ENCODE measurements around the gene PLEKHA4.

PLEKHA4 gene

GRCh38 chr19:48874303-48875135, 6.1 kb upstream of the PLEKHA4 start:
- Histone ChIP-seq H3K27ac (ENCODE audit: low read depth, low read length) (peak overlapping the region; percentile 97), H3K4me3 (ENCODE audit: insufficient read depth, low read length, poor library complexity, severe bottlenecking) (peak overlapping the region; percentile 88), H3K9me2 (replicated peaks; ENCODE audit: insufficient read depth, low read length) (no peaks in the 10 kb centered on the region)

GRCh38 chr19:48873476-48874302, 5.3 kb upstream of the PLEKHA4 start:
- Histone ChIP-seq H3K9me2 (replicated peaks; ENCODE audit: insufficient read depth, low read length) (no peaks in the 10 kb centered on the region), H3K9ac (ENCODE audit: low read length) (peak overlapping the region; percentile 89), H2AFZ (ENCODE audit: low read depth, low read length, severe bottlenecking) (no peak overlapping the region), H3F3A (ENCODE audit: insufficient read depth) (peaks cover 54% of the 10 kb centered on the region), H3K9me3 (ENCODE audit: insufficient read depth, low read length) (no peaks in the 10 kb centered on the region), H3K79me2 (ENCODE audit: insufficient read depth, low read length) (peaks cover 25% of the 10 kb centered on the region), H3K27ac (ENCODE audit: low read depth, low read length) (peak overlapping the region; percentile 97), H3K4me2 (ENCODE audit: low read depth, low read length, poor library complexity, severe bottlenecking) (peak overlapping the region; percentile 90), H4K20me1 (ENCODE audit: low read depth, low read length) (no peaks in the 10 kb centered on the region), H3K36me3 (ENCODE audit: low read length) (no peaks in the 10 kb centered on the region), H3K4me3 (ENCODE audit: insufficient read depth, low read length, poor library complexity, severe bottlenecking) (peak overlapping the region; percentile 88), H3K27me3 (ENCODE audit: low read length) (no peaks in the 10 kb centered on the region)
- TF ChIP-seq CTCF (IDR thresholded peaks at IDR 0.05; ENCODE audit: insufficient read depth, low read length, poor library complexity, severe bottlenecking): no peak
- no peak for TF ChIP-seq EZH2phosphoT487 (conservative IDR thresholded peaks at IDR 0.05; ENCODE audit: low read length)

More at GRCh38 chr19:48874303-48875135, 6.1 kb upstream of the PLEKHA4 start:
- Histone ChIP-seq H3K9ac (ENCODE audit: low read length) (peak overlapping the region; percentile 89), H3K27me3 (ENCODE audit: low read length) (no peaks in the 10 kb centered on the region), H3K9me3 (ENCODE audit: insufficient read depth, low read length) (no peaks in the 10 kb centered on the region), H2AFZ (ENCODE audit: low read depth, low read length, severe bottlenecking) (no peak overlapping the region), H3K79me2 (ENCODE audit: insufficient read depth, low read length) (peaks cover 25% of the 10 kb centered on the region), H3K4me2 (ENCODE audit: low read depth, low read length, poor library complexity, severe bottlenecking) (peak overlapping the region; percentile 90), H4K20me1 (ENCODE audit: low read depth, low read length) (no peaks in the 10 kb centered on the region), H3F3A (ENCODE audit: insufficient read depth) (peaks cover 62% of the 10 kb centered on the region), H3K36me3 (ENCODE audit: low read length) (no peaks in the 10 kb centered on the region)
- no peak for TF ChIP-seq CTCF (IDR thresholded peaks at IDR 0.05; ENCODE audit: insufficient read depth, low read length, poor library complexity, severe bottlenecking)
- no peak for TF ChIP-seq EZH2phosphoT487 (conservative IDR thresholded peaks at IDR 0.05; ENCODE audit: low read length)

GRCh38 chr19:48872884-48873475, 4.6 kb upstream of the PLEKHA4 start:
- TF ChIP-seq CTCF (IDR thresholded peaks at IDR 0.05; ENCODE audit: insufficient read depth, low read length, poor library complexity, severe bottlenecking): no peak
- no peak for TF ChIP-seq EZH2phosphoT487 (conservative IDR thresholded peaks at IDR 0.05; ENCODE audit: low read length)
- Histone ChIP-seq H3K9me3 (ENCODE audit: insufficient read depth, low read length) (no peaks in the 10 kb centered on the region), H3K27me3 (ENCODE audit: low read length) (no peaks in the 10 kb centered on the region), H3K36me3 (ENCODE audit: low read length) (no peaks in the 10 kb centered on the region), H3K4me3 (ENCODE audit: insufficient read depth, low read length, poor library complexity, severe bottlenecking) (peak overlapping the region; percentile 88), H3K4me2 (ENCODE audit: low read depth, low read length, poor library complexity, severe bottlenecking) (peak overlapping the region; percentile 90), H3K9ac (ENCODE audit: low read length) (peak overlapping the region; percentile 89), H3K9me2 (replicated peaks; ENCODE audit: insufficient read depth, low read length) (no peaks in the 10 kb centered on the region), H3K27ac (ENCODE audit: low read depth, low read length) (peak overlapping the region; percentile 97), H4K20me1 (ENCODE audit: low read depth, low read length) (no peaks in the 10 kb centered on the region), H2AFZ (ENCODE audit: low read depth, low read length, severe bottlenecking) (no peak overlapping the region), H3F3A (ENCODE audit: insufficient read depth) (peaks cover 47% of the 10 kb centered on the region), H3K79me2 (ENCODE audit: insufficient read depth, low read length) (peaks cover 25% of the 10 kb centered on the region)

Measured in SU-DHL-6 (cell line).